ENCODE results near the gene CDK16.

- no peak for TF ChIP-seq POLR2A (IDR thresholded peaks at IDR 0.05)
- no peak for TF ChIP-seq CTCF (IDR thresholded peaks at IDR 0.05)
These were observed 49.2 kb upstream of the CDK16 start for GRCh38 chrX:47169273-47169672.

Data from transverse colon (tissue), 3 donors.